GM12878 (cell line): ENCODE results near the gene GMCL1. TPM values are rescaled to one million over a fixed set of nuclear protein-coding genes. Genes with fewer than 3 reads are reported as not detected.

Experiments used
- BHLHE40 ChIP-seq, 2 experiments: fragments of 450-650 bp in 1 of 2; IDR thresholded peaks; 2 replicates each; pipeline ENCODE4 v1.6.1; 2011 to 2017; ENCODE audit warnings: low read depth in 2 of 2, borderline replicate concordance in 1 of 2, improper control_type of control experiment in 1 of 2, low read length in 1 of 2, mild to moderate bottlenecking in 1 of 2
- CEBPB ChIP-seq, 2 experiments: fragments of 150-350 bp in 1 of 2; IDR thresholded peaks; 2 replicates each; pipeline ENCODE4 v1.6.1; 2012 to 2014; ENCODE audit warnings: low read depth in 2 of 2, low read length in 2 of 2, borderline replicate concordance in 1 of 2, inconsistent platforms in 1 of 2
- EZH2 ChIP-seq: IDR thresholded peaks from 2 replicates; pipeline ENCODE4 v1.6.1; 2012; ENCODE audit warnings: low read depth, mild to moderate bottlenecking, control low read depth, inconsistent platforms, low read length, borderline replicate concordance; ENCODE audit not compliant: control insufficient read depth
- IRF4 ChIP-seq: IDR thresholded peaks from 2 replicates; pipeline ENCODE4 v1.6.1; 2011; ENCODE audit warnings: low read depth, low read length
- LARP7 ChIP-seq: fragments of 450-650 bp; IDR thresholded peaks from 2 replicates; pipeline ENCODE4 v1.6.1; 2017; ENCODE audit warnings: mild to moderate bottlenecking
- MTA2 ChIP-seq: fragments of 450-650 bp; IDR thresholded peaks from 2 replicates; pipeline ENCODE4 v1.6.1; 2016; ENCODE audit warnings: low read depth, mild to moderate bottlenecking, moderate library complexity
- NR2C2 ChIP-seq: IDR thresholded peaks from 2 replicates; pipeline ENCODE4 v1.6.1; 2011; ENCODE audit warnings: borderline replicate concordance, low read depth; ENCODE audit not compliant: control insufficient read depth, insufficient read length
- PAX5 ChIP-seq: IDR thresholded peaks from 2 replicates; pipeline ENCODE4 v1.6.1; 2011; ENCODE audit warnings: low read depth, low read length, borderline replicate concordance
- PAX8 ChIP-seq: fragments of 450-650 bp; IDR thresholded peaks from 2 replicates; pipeline ENCODE4 v1.6.1; 2017; ENCODE audit warnings: mild to moderate bottlenecking, moderate library complexity
- POLR2AphosphoS5 ChIP-seq: IDR thresholded peaks from 2 replicates; pipeline ENCODE4 v1.6.1; 2011; ENCODE audit warnings: mild to moderate bottlenecking, low read length, inconsistent platforms
- POU2F2 ChIP-seq: IDR thresholded peaks from 3 replicates; pipeline ENCODE4 v1.6.1; 2011; ENCODE audit warnings: low read depth, mild to moderate bottlenecking, low read length, borderline replicate concordance
- SIN3A ChIP-seq: IDR thresholded peaks from 2 replicates; pipeline ENCODE4 v1.6.1; 2012; ENCODE audit warnings: low read depth, low read length, improper control_type of control experiment
- SMAD1 ChIP-seq: fragments of 450-650 bp; IDR thresholded peaks from 2 replicates; pipeline ENCODE4 v1.6.1; 2018; ENCODE audit warnings: mild to moderate bottlenecking, low read depth; ENCODE audit not compliant: partially characterized antibody
- YY1 ChIP-seq: IDR thresholded peaks from 2 replicates; pipeline ENCODE4 v1.6.1; 2011; ENCODE audit warnings: low read depth, mild to moderate bottlenecking, low read length
- ZBED1 ChIP-seq: IDR thresholded peaks from 2 replicates; pipeline ENCODE4 v1.6.1; 2016; ENCODE audit warnings: borderline replicate concordance
- ZNF384 ChIP-seq: IDR thresholded peaks from 2 replicates; pipeline ENCODE4 v1.6.1; 2012; ENCODE audit warnings: low read depth, mild to moderate bottlenecking, low read length, improper control_type of control experiment, borderline replicate concordance
- ZNF622 ChIP-seq: fragments of 450-650 bp; IDR thresholded peaks from 2 replicates; pipeline ENCODE4 v1.6.1; 2017; ENCODE audit warnings: mild to moderate bottlenecking, inconsistent platforms
- ZZZ3 ChIP-seq: IDR thresholded peaks from 2 replicates; pipeline ENCODE4 v1.6.1; 2011; ENCODE audit warnings: low read depth; ENCODE audit not compliant: control insufficient read depth, insufficient read length
- polyA plus RNA-seq, 11 experiments: library from polyadenylated mRNA; depleted of rRNA in 4 of 11; unstranded in 6 of 11; stranded (reverse) in 5 of 11; fragments of >200 nt; fragmentation: Nextera tagmentation in 4 of 11; fragmentation: Illumina TruSeq in 1 of 11; extraction: Ambion mirVana in 4 of 11; extraction: Trizol in 1 of 11; gene quantifications; 1 replicate in 1 of 11; 2 replicates in 10 of 11; pipeline versions ENCODE4 v1.2.1 to v1.2.3, GENCODE V29; 2011 to 2016; ENCODE audit warnings: inconsistent platforms in 2 of 11, missing spikeins in 2 of 11, low read depth in 1 of 11
- total RNA-seq, 4 experiments: library from RNA; depleted of rRNA in 3 of 4; stranded (reverse); fragments of >200 nt in 3 of 4; fragmentation: Illumina TruSeq in 1 of 4; extraction: Trizol in 1 of 4; gene quantifications; 2 replicates each; pipeline versions ENCODE4 v1.2.1 to v1.2.3, GENCODE V29; 2013 to 2021
- TF ChIP-seq, protein P1 (sequence below): fragments of 450-650 bp; IDR thresholded peaks from 2 replicates; pipeline ENCODE4 v1.6.1; 2017; ENCODE audit warnings: mild to moderate bottlenecking
- TF ChIP-seq, protein P2 (sequence below): IDR thresholded peaks from 2 replicates; pipeline ENCODE4 v1.6.1; 2011; ENCODE audit warnings: borderline replicate concordance, low read depth, mild to moderate bottlenecking, moderate library complexity, low read length; ENCODE audit not compliant: insufficient read depth, poor library complexity, severe bottlenecking
- TF ChIP-seq, protein P3 (sequence below), 3 experiments: IDR thresholded peaks in 2 of 3; conservative IDR thresholded peaks in 1 of 3; 2 replicates each; pipeline ENCODE4 v1.5.1; 2011; ENCODE audit warnings: low read depth in 3 of 3, low read length in 3 of 3, mild to moderate bottlenecking in 3 of 3, control low read depth in 2 of 3, moderate library complexity in 2 of 3, inconsistent platforms in 1 of 3, mixed read lengths in 1 of 3; ENCODE audit not compliant: control insufficient read depth in 2 of 3, insufficient read depth in 1 of 3; ENCODE audit errors: extremely low read depth in 1 of 3
- TF ChIP-seq, protein P4 (sequence below): fragments of 450-650 bp; IDR thresholded peaks from 2 replicates; pipeline ENCODE4 v1.6.1; 2016; ENCODE audit warnings: mild to moderate bottlenecking

The GMCL1 gene
- total and polyA plus RNA-seq, 10 of the 15 experiments (the other 5 are each of a cell fraction or from before 2014, with no cell fraction given) = 3.7 to 21.4 (median 12.3) TPM

DNA sequence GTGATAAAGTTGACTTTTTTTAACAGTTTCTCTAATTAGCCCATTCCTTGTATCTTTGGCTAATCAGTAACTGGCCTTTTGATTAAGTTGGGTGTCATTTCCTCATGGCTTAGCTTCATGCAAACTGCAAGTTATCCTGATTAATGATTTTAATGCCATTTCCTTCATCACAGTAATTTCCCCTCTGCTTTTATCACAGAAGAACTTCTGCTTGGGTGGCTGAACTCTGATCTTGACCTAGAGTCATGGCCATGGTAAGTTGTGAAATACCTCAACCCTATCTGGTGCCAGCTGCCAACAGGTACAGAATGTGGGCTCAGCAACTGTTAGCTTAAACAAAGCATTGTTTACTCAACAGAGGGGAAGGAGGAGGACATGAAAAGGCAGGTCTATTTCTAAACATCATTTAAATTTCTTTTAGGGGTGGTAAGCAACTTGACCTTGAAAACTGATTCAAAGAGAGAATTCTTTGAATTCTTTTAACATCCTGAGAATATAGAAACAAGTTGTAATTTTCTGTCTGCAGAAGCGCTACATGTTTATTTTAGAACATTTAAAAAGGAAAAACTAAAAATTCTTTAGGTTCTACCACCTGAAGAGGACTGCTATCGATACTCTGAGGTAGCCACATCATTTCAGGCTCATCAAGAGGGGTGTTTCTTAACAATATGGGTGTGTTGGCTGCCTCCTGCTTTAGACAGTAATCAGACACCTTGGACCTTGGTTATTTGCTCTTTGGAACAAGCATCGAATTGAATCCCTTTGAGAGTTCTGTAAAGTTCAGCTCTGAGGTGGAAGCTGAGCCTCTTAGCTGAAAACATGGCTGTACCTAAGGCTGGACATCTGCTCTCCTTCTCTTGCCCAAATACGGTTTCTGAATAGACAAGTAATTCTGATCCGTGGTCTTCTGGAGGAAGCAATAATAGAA lies 47.9 kb upstream of the GMCL1 start (continued):
- TF ChIP-seq MTA2 = peak; percentile 90
- no peak for TF ChIP-seq CEBPB (IDR thresholded peaks at IDR 0.05; ENCODE audit: borderline replicate concordance in 1 of 2, low read depth in 2 of 2, low read length in 2 of 2)
- no peak for TF ChIP-seq BHLHE40 (IDR thresholded peaks at IDR 0.05; ENCODE audit: borderline replicate concordance in 1 of 2, low read depth in 2 of 2, low read length in 1 of 2)
- no peak for TF ChIP-seq SMAD1
- no peak for TF ChIP-seq LARP7
- TF ChIP-seq, protein P1, sequence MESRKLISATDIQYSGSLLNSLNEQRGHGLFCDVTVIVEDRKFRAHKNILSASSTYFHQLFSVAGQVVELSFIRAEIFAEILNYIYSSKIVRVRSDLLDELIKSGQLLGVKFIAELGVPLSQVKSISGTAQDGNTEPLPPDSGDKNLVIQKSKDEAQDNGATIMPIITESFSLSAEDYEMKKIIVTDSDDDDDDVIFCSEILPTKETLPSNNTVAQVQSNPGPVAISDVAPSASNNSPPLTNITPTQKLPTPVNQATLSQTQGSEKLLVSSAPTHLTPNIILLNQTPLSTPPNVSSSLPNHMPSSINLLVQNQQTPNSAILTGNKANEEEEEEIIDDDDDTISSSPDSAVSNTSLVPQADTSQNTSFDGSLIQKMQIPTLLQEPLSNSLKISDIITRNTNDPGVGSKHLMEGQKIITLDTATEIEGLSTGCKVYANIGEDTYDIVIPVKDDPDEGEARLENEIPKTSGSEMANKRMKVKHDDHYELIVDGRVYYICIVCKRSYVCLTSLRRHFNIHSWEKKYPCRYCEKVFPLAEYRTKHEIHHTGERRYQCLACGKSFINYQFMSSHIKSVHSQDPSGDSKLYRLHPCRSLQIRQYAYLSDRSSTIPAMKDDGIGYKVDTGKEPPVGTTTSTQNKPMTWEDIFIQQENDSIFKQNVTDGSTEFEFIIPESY = no peak
- no peak for TF ChIP-seq PAX8
- no peak for TF ChIP-seq YY1
- TF ChIP-seq IRF4 = no peak
- no peak for TF ChIP-seq POLR2AphosphoS5
- no peak for TF ChIP-seq ZNF384
- TF ChIP-seq POU2F2 = no peak
- TF ChIP-seq, protein P2, sequence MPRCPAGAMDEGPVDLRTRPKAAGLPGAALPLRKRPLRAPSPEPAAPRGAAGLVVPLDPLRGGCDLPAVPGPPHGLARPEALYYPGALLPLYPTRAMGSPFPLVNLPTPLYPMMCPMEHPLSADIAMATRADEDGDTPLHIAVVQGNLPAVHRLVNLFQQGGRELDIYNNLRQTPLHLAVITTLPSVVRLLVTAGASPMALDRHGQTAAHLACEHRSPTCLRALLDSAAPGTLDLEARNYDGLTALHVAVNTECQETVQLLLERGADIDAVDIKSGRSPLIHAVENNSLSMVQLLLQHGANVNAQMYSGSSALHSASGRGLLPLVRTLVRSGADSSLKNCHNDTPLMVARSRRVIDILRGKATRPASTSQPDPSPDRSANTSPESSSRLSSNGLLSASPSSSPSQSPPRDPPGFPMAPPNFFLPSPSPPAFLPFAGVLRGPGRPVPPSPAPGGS = no peak
- TF ChIP-seq, protein P3, sequence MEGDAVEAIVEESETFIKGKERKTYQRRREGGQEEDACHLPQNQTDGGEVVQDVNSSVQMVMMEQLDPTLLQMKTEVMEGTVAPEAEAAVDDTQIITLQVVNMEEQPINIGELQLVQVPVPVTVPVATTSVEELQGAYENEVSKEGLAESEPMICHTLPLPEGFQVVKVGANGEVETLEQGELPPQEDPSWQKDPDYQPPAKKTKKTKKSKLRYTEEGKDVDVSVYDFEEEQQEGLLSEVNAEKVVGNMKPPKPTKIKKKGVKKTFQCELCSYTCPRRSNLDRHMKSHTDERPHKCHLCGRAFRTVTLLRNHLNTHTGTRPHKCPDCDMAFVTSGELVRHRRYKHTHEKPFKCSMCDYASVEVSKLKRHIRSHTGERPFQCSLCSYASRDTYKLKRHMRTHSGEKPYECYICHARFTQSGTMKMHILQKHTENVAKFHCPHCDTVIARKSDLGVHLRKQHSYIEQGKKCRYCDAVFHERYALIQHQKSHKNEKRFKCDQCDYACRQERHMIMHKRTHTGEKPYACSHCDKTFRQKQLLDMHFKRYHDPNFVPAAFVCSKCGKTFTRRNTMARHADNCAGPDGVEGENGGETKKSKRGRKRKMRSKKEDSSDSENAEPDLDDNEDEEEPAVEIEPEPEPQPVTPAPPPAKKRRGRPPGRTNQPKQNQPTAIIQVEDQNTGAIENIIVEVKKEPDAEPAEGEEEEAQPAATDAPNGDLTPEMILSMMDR (IDR thresholded peaks at IDR 0.05 in 2 of 3, conservative IDR thresholded peaks at IDR 0.05 in 1 of 3; ENCODE audit: control insufficient read depth in 2 of 3, extremely low read depth in 1 of 3, insufficient read depth in 1 of 3, low read depth in 3 of 3, low read length in 3 of 3) = no peak
- TF ChIP-seq ZBED1 = no peak
- no peak for TF ChIP-seq EZH2
- no peak for TF ChIP-seq ZNF622
- TF ChIP-seq ZZZ3 = no peak
- no peak for TF ChIP-seq NR2C2
- TF ChIP-seq, protein P4, sequence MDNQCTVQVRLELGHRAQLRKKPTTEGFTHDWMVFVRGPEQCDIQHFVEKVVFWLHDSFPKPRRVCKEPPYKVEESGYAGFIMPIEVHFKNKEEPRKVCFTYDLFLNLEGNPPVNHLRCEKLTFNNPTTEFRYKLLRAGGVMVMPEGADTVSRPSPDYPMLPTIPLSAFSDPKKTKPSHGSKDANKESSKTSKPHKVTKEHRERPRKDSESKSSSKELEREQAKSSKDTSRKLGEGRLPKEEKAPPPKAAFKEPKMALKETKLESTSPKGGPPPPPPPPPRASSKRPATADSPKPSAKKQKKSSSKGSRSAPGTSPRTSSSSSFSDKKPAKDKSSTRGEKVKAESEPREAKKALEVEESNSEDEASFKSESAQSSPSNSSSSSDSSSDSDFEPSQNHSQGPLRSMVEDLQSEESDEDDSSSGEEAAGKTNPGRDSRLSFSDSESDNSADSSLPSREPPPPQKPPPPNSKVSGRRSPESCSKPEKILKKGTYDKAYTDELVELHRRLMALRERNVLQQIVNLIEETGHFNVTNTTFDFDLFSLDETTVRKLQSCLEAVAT = no peak
- TF ChIP-seq PAX5 = no peak
- TF ChIP-seq SIN3A = no peak
